ENCODE measurements around the gene AAK1.
"Not testable (repeated sequence)": the region's sequence is repeated elsewhere in the genome, so short reads cannot be mapped to it uniquely, and the experiment has no call there.

AAK1 gene

GRCh38 chr2:69452687-69453086 is 190.9 kb downstream of the AAK1 start:
- no peaks in the 10 kb centered on the region for H3K27me3 ChIP-seq (ENCODE audit: insufficient read depth, low read length, poor library complexity)
- no peaks in the 10 kb centered on the region for H3K79me2 ChIP-seq (ENCODE audit: insufficient read depth, low read length)
- no peak overlapping the region for H3K9ac ChIP-seq (ENCODE audit: low read depth, low read length)
- no peaks in the 10 kb centered on the region for H3K9me3 ChIP-seq (ENCODE audit: insufficient read depth, low read length, severe bottlenecking)
- H3K36me3 ChIP-seq (ENCODE audit: insufficient read depth, low read length): no peaks in the 10 kb centered on the region
- DNase-seq: no peak
- no peak overlapping the region for H3K27ac ChIP-seq (ENCODE audit: low read length)
- H3K4me2 ChIP-seq (ENCODE audit: insufficient read depth, low read length): no peak overlapping the region
- TF ChIP-seq EZH2 (IDR thresholded peaks at IDR 0.05; ENCODE audit: borderline replicate concordance, low read depth, low read length, severe bottlenecking) (no peak), CTCF (IDR thresholded peaks at IDR 0.05; ENCODE audit: borderline replicate concordance, extremely low read depth, low read length, poor library complexity, severe bottlenecking) (no peak)
- no peak overlapping the region for H3K4me3 ChIP-seq (ENCODE audit: low read depth in 1 of 2, low read length in 2 of 2)
- no peaks in the 10 kb centered on the region for H3K4me1 ChIP-seq (ENCODE audit: insufficient read depth, low read length)
- no peak for ATAC-seq (ENCODE audit: insufficient read depth, low read depth)
- no peaks in the 10 kb centered on the region for H4K20me1 ChIP-seq (ENCODE audit: insufficient read depth, low read length)
- no peak overlapping the region for H2AFZ ChIP-seq (ENCODE audit: low read depth, low read length)

GRCh38 chr2:69450735-69451416 is 192.7 kb downstream of the AAK1 start:
- Histone ChIP-seq H2AFZ (ENCODE audit: low read depth, low read length) (no peak overlapping the region), H3K9ac (ENCODE audit: low read depth, low read length) (no peak overlapping the region), H3K4me3 (ENCODE audit: low read depth in 1 of 2, low read length in 2 of 2) (no peak overlapping the region), H3K4me1 (ENCODE audit: insufficient read depth, low read length) (no peaks in the 10 kb centered on the region), H4K20me1 (ENCODE audit: insufficient read depth, low read length) (no peaks in the 10 kb centered on the region), H3K9me3 (ENCODE audit: insufficient read depth, low read length, severe bottlenecking) (no peaks in the 10 kb centered on the region), H3K27ac (ENCODE audit: low read length) (no peak overlapping the region), H3K36me3 (ENCODE audit: insufficient read depth, low read length) (no peaks in the 10 kb centered on the region), H3K79me2 (ENCODE audit: insufficient read depth, low read length) (no peaks in the 10 kb centered on the region), H3K4me2 (ENCODE audit: insufficient read depth, low read length) (no peak overlapping the region), H3K27me3 (ENCODE audit: insufficient read depth, low read length, poor library complexity) (no peaks in the 10 kb centered on the region)
- ATAC-seq (ENCODE audit: insufficient read depth, low read depth): no peak
- TF ChIP-seq EZH2 (IDR thresholded peaks at IDR 0.05; ENCODE audit: borderline replicate concordance, low read depth, low read length, severe bottlenecking): no peak
- no peak for TF ChIP-seq CTCF (IDR thresholded peaks at IDR 0.05; ENCODE audit: borderline replicate concordance, extremely low read depth, low read length, poor library complexity, severe bottlenecking)
- DNase-seq: no peak

GRCh38 chr2:69449906-69450305 is 193.6 kb downstream of the AAK1 start:
- H2AFZ ChIP-seq (ENCODE audit: low read depth, low read length): no peak overlapping the region
- no peak overlapping the region for H3K4me3 ChIP-seq (ENCODE audit: low read depth in 1 of 2, low read length in 2 of 2)
- H3K36me3 ChIP-seq (ENCODE audit: insufficient read depth, low read length): no peaks in the 10 kb centered on the region
- no peaks in the 10 kb centered on the region for H3K4me1 ChIP-seq (ENCODE audit: insufficient read depth, low read length)
- no peak for ATAC-seq (ENCODE audit: insufficient read depth, low read depth)
- H3K27me3 ChIP-seq (ENCODE audit: insufficient read depth, low read length, poor library complexity): no peaks in the 10 kb centered on the region
- TF ChIP-seq EZH2 (IDR thresholded peaks at IDR 0.05; ENCODE audit: borderline replicate concordance, low read depth, low read length, severe bottlenecking) (no peak), CTCF (IDR thresholded peaks at IDR 0.05; ENCODE audit: borderline replicate concordance, extremely low read depth, low read length, poor library complexity, severe bottlenecking) (no peak)
- no peaks in the 10 kb centered on the region for H3K79me2 ChIP-seq (ENCODE audit: insufficient read depth, low read length)
- H3K4me2 ChIP-seq (ENCODE audit: insufficient read depth, low read length): no peak overlapping the region
- H3K9me3 ChIP-seq (ENCODE audit: insufficient read depth, low read length, severe bottlenecking): no peaks in the 10 kb centered on the region
- no peak overlapping the region for H3K9ac ChIP-seq (ENCODE audit: low read depth, low read length)
- DNase-seq: no peak
- no peak overlapping the region for H3K27ac ChIP-seq (ENCODE audit: low read length)
- no peaks in the 10 kb centered on the region for H4K20me1 ChIP-seq (ENCODE audit: insufficient read depth, low read length)

GRCh38 chr2:69443673-69444072 is 199.9 kb downstream of the AAK1 start:
- ATAC-seq (ENCODE audit: insufficient read depth, low read depth); H2AFZ ChIP-seq (ENCODE audit: low read depth, low read length); H3K27ac ChIP-seq (ENCODE audit: low read length); H3K4me3 ChIP-seq (ENCODE audit: low read depth in 1 of 2, low read length in 2 of 2); H3K27me3 ChIP-seq (ENCODE audit: insufficient read depth, low read length, poor library complexity); H4K20me1 ChIP-seq (ENCODE audit: insufficient read depth, low read length); H3K79me2 ChIP-seq (ENCODE audit: insufficient read depth, low read length); H3K4me2 ChIP-seq (ENCODE audit: insufficient read depth, low read length); H3K9me3 ChIP-seq (ENCODE audit: insufficient read depth, low read length, severe bottlenecking); H3K36me3 ChIP-seq (ENCODE audit: insufficient read depth, low read length); H3K4me1 ChIP-seq (ENCODE audit: insufficient read depth, low read length); H3K9ac ChIP-seq (ENCODE audit: low read depth, low read length); DNase-seq: not testable (repeated sequence)

- H3K9ac ChIP-seq (ENCODE audit: low read depth, low read length); H3K9me3 ChIP-seq (ENCODE audit: insufficient read depth, low read length, severe bottlenecking); H3K4me2 ChIP-seq (ENCODE audit: insufficient read depth, low read length); H4K20me1 ChIP-seq (ENCODE audit: insufficient read depth, low read length); H3K4me3 ChIP-seq (ENCODE audit: low read depth in 1 of 2, low read length in 2 of 2); H2AFZ ChIP-seq (ENCODE audit: low read depth, low read length); H3K27me3 ChIP-seq (ENCODE audit: insufficient read depth, low read length, poor library complexity); H3K36me3 ChIP-seq (ENCODE audit: insufficient read depth, low read length); ATAC-seq (ENCODE audit: insufficient read depth, low read depth); H3K27ac ChIP-seq (ENCODE audit: low read length): not testable (repeated sequence)
- Histone ChIP-seq H3K79me2 (ENCODE audit: insufficient read depth, low read length) (peaks cover 33% of the 10 kb centered on the region), H3K4me1 (ENCODE audit: insufficient read depth, low read length) (peaks cover 33% of the 10 kb centered on the region)
- DNase-seq: peak; percentile 25
These were observed 204.0 kb downstream of the AAK1 start for GRCh38 chr2:69439499-69439898.
